Measurements from ENCODE around the gene UTY.

UTY gene

DNA sequence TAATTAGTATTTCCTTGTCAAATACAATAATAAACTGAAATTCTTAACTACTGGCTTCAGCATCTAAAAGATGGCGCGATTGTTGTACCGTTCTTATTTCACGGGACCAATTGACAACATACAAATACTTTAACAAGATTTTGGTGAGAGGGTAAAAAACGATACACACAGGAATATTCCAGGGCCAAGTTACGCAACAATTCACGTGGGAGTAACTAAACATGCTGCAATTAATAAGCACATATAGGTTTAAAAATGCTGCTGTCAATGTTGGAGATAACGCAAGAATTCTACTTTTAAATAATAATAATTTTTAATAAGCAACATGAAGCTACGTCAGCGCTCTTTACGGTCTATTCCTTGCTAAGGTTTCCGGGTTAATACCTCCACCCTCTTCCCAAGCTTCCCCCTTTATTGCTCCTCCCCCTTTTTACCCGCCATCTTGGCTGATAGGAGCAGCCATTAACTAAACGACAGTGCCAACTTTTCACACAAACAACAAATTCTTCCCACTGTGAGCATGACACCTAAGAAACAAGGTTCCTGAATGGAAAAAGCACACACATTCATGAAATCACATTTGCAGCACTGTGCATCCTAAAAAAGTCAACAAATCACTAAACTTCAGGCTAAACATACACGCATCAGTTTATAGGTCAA is 1.6 kb downstream of the UTY start:
- H3K4me3 ChIP-seq (ENCODE audit: low read depth, low read length): no peak overlapping the region
- TF ChIP-seq, protein P1, sequence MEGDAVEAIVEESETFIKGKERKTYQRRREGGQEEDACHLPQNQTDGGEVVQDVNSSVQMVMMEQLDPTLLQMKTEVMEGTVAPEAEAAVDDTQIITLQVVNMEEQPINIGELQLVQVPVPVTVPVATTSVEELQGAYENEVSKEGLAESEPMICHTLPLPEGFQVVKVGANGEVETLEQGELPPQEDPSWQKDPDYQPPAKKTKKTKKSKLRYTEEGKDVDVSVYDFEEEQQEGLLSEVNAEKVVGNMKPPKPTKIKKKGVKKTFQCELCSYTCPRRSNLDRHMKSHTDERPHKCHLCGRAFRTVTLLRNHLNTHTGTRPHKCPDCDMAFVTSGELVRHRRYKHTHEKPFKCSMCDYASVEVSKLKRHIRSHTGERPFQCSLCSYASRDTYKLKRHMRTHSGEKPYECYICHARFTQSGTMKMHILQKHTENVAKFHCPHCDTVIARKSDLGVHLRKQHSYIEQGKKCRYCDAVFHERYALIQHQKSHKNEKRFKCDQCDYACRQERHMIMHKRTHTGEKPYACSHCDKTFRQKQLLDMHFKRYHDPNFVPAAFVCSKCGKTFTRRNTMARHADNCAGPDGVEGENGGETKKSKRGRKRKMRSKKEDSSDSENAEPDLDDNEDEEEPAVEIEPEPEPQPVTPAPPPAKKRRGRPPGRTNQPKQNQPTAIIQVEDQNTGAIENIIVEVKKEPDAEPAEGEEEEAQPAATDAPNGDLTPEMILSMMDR (IDR thresholded peaks at IDR 0.05; ENCODE audit: borderline replicate concordance, insufficient read depth, low read depth, low read length): no peak

DNA sequence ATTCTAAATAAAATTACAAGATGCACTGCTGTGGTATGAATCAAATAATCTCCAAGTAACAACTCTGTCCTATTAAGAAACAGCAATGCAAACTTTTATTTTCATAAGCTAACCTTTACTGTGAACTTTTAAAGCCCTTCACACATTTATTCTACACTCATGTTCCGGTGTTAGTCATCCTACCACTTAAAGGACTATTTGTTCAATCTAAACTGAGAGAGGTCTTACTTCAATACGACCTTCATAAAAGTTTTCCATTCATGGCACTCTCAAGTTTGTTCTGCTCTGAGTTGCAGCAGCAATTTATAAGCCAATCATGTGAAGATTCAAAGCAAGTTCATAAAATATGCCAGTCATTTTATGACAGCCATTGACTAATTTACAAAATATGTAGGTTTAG is 4.8 kb downstream of the UTY start:
- no peak overlapping the region for H3K4me3 ChIP-seq (ENCODE audit: low read depth, low read length)
- TF ChIP-seq, protein P1 (IDR thresholded peaks at IDR 0.05; ENCODE audit: borderline replicate concordance, insufficient read depth, low read depth, low read length): no peak

DNA sequence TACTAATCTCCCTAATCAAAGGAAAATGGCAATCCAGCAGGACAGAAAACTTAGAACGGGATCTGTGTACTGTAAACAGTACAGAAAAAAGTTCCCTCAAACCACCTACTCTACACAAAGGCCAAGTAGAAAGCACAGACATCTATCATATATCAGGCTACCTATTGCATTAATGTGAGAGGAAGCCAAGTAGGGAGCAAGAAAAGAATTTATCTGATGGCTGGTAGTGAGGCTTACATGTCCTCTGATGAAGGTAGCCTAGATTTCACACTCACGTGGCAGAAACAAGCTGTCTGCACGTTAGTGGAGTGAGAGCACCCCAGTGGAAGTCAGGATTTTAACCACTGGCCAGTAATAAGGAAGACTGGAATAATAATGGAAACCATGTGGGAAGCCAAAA is 28.3 kb downstream of the UTY start:
- TF ChIP-seq, protein P1 (IDR thresholded peaks at IDR 0.05; ENCODE audit: borderline replicate concordance, insufficient read depth, low read depth, low read length): no peak
- H3K4me3 ChIP-seq (ENCODE audit: low read depth, low read length): no peak overlapping the region

DNA sequence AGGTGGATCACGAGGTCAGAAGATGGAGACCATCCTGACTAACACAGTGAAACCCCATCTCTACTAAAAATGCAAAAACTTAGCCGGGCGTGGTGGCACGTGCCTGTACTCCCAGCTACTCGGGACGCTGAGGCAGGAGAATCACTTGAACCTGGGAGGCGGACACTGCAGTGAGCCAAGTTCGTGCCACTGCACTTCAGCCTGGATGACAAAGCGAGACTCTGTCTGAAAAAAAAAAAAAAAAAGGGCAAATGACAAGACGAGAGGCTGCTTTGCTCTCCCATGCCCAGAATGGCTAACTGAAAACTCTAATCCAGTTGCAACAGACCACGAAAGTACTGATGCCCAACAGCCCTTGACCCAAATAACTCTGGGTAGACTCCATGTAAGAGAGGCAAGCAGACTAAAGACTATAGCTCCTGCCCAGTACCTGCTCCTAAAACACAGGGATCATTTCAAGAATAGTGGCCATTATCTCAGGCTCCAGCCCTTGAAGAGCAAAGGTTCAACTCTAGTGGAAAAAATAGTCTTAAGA is 29.2 kb downstream of the UTY start:
- TF ChIP-seq, protein P1 (IDR thresholded peaks at IDR 0.05; ENCODE audit: borderline replicate concordance, insufficient read depth, low read depth, low read length): no peak
- H3K4me3 ChIP-seq (ENCODE audit: low read depth, low read length): no peak overlapping the region

DNA sequence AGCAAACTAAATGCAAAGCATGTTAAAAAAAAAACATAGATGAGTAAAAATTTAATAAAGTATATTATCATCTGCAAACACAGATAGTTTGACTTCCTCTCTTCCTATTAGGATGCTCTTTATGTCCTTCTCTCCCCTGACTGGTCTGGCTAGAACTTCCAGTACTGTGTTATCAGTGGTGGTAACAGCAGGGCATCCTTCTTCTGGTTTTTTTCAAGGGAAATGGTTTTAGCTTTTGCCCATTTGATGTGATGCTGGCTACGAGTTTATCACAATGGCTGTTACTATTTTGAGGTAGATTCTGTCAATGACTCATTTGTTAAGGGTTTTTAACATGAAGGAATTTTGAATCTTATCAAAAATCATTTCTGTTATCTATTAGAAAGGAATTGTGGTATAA is 34.3 kb downstream of the UTY start:
- no peak overlapping the region for H3K4me3 ChIP-seq (ENCODE audit: low read depth, low read length)
- TF ChIP-seq, protein P1 (IDR thresholded peaks at IDR 0.05; ENCODE audit: borderline replicate concordance, insufficient read depth, low read depth, low read length): no peak

DNA sequence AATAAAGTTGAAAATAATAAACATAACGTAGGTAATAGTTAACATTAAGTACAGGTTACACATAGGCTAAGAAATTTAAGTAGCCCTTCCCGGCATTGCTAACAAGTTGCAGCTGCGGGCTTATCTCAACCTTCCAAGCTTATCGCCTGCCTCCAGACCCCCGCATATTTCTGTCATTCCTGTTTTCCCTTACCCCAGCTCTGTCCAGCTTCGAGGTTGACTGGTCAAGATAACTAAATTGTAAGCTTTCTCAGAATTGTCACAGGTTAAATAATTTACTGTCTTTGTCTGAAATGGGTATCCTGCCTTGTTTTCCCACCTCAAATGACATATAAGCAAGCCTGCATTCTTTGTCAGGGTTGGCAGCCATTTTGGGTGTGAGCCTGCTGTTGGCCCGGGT is 36.7 kb downstream of the UTY start:
- no peak overlapping the region for H3K4me3 ChIP-seq (ENCODE audit: low read depth, low read length)

DNA sequence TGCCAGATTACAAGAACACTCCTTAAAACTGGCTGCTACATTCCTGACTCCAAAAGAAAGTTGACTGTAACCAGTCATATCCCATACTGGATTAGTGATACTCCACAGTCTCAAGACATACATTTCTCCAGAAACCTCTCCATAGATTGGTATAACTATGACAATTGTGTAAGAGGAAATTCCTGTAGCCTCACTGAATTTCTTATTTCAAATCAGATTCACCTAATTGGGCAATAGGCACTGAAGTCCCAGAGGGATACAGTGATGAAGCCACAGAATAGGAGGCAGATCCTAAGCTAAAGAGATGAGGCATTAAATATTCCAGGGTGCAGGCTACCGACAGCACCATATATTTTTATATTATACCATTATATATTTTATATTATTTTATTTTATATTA is 39.0 kb downstream of the UTY start:
- H3K4me3 ChIP-seq (ENCODE audit: low read depth, low read length): no peak overlapping the region
- TF ChIP-seq, protein P1 (IDR thresholded peaks at IDR 0.05; ENCODE audit: borderline replicate concordance, insufficient read depth, low read depth, low read length): no peak

More for the DNA sequence above, 36.7 kb downstream of the UTY start:
- TF ChIP-seq, protein P1 (IDR thresholded peaks at IDR 0.05; ENCODE audit: borderline replicate concordance, insufficient read depth, low read depth, low read length): no peak

All from GM12875 (cell line).